ENCODE results near the gene WDTC1.

WDTC1 gene

GRCh38 chr1:27333717-27334279, 99.4 kb downstream of the WDTC1 start:
- TF ChIP-seq CTCF (IDR thresholded peaks at IDR 0.05; ENCODE audit: low read length, missing control alignments): no peak
- no peak overlapping the region for H3K4me3 ChIP-seq (replicated peaks; ENCODE audit: low read depth, low read length)
- no peak for DNase-seq (ENCODE audit: low read depth)

GRCh38 chr1:27335506-27336422, 101.3 kb downstream of the WDTC1 start:
- H3K4me3 ChIP-seq (replicated peaks; ENCODE audit: low read depth, low read length): no peak overlapping the region
- no peak for DNase-seq (ENCODE audit: low read depth)
- TF ChIP-seq CTCF (IDR thresholded peaks at IDR 0.05; ENCODE audit: low read length, missing control alignments): no peak

- no peak for TF ChIP-seq CTCF (IDR thresholded peaks at IDR 0.05; ENCODE audit: low read length, missing control alignments)
- DNase-seq (ENCODE audit: low read depth): no peak
- H3K4me3 ChIP-seq (replicated peaks; ENCODE audit: low read depth, low read length): no peak overlapping the region
These were observed 102.3 kb downstream of the WDTC1 start for GRCh38 chr1:27336756-27337155.

GRCh38 chr1:27338751-27339150, 104.3 kb downstream of the WDTC1 start:
- no peak for DNase-seq (ENCODE audit: low read depth)
- no peak overlapping the region for H3K4me3 ChIP-seq (replicated peaks; ENCODE audit: low read depth, low read length)

GRCh38 chr1:27339213-27339612, 104.8 kb downstream of the WDTC1 start:
- TF ChIP-seq CTCF (IDR thresholded peaks at IDR 0.05; ENCODE audit: low read length, missing control alignments): no peak
- no peak for DNase-seq (ENCODE audit: low read depth)
- no peak overlapping the region for H3K4me3 ChIP-seq (replicated peaks; ENCODE audit: low read depth, low read length)

More at GRCh38 chr1:27338751-27339150, 104.3 kb downstream of the WDTC1 start:
- TF ChIP-seq CTCF (IDR thresholded peaks at IDR 0.05; ENCODE audit: low read length, missing control alignments): no peak

GRCh38 chr1:27341525-27342252, 107.3 kb downstream of the WDTC1 start, which contains the start of gene SYTL1:
SYTL1 (plus strand) TSS chr1:27342022; CDS start chr1:27345335, 3,313 bp downstream.
- no peak within 1 kb of the TSS for H3K4me3 ChIP-seq (replicated peaks; ENCODE audit: low read depth, low read length)
- DNase-seq (ENCODE audit: low read depth): peak; percentile 68
- no peak for TF ChIP-seq CTCF (IDR thresholded peaks at IDR 0.05; ENCODE audit: low read length, missing control alignments)
